ENCODE results near the gene PRKG2.

PRKG2 gene

DNA sequence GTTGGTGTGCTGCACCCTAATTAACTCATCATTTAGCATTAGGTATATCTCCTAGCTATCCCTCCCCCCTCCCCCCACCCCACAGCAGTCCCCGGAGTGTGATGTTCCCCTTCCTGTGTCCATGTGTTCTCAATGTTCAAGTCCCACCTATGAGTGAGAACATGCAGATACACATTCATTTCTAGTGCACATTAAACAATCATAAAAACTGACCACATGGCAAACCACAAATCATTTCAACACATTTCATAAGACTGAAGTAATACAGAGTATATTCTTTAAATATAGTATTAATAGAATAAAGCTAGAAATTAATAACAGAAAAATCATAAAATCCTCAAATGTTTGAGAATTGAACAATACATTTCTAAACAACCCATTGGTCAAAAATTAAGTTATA is 34.1 kb downstream of the PRKG2 start:
- no peaks in the 10 kb centered on the region for H3K36me3 ChIP-seq (ENCODE audit: insufficient read depth, low read length)
- H4K20me1 ChIP-seq (ENCODE audit: insufficient read depth, low read length, poor library complexity, severe bottlenecking): no peaks in the 10 kb centered on the region
- H3K4me3 ChIP-seq (ENCODE audit: low read length, poor library complexity, severe bottlenecking): no peak overlapping the region
- no peak overlapping the region for H3K4me2 ChIP-seq (ENCODE audit: low read depth, low read length, poor library complexity, severe bottlenecking)
- TF ChIP-seq, protein P1, sequence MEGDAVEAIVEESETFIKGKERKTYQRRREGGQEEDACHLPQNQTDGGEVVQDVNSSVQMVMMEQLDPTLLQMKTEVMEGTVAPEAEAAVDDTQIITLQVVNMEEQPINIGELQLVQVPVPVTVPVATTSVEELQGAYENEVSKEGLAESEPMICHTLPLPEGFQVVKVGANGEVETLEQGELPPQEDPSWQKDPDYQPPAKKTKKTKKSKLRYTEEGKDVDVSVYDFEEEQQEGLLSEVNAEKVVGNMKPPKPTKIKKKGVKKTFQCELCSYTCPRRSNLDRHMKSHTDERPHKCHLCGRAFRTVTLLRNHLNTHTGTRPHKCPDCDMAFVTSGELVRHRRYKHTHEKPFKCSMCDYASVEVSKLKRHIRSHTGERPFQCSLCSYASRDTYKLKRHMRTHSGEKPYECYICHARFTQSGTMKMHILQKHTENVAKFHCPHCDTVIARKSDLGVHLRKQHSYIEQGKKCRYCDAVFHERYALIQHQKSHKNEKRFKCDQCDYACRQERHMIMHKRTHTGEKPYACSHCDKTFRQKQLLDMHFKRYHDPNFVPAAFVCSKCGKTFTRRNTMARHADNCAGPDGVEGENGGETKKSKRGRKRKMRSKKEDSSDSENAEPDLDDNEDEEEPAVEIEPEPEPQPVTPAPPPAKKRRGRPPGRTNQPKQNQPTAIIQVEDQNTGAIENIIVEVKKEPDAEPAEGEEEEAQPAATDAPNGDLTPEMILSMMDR (conservative IDR thresholded peaks at IDR 0.05; ENCODE audit: low read length): no peak
- no peak for TF ChIP-seq EZH2phosphoT487 (IDR thresholded peaks at IDR 0.05; ENCODE audit: borderline replicate concordance)
- H3K9ac ChIP-seq (ENCODE audit: low read depth, low read length, poor library complexity, severe bottlenecking): no peak overlapping the region
- no peaks in the 10 kb centered on the region for H3K27me3 ChIP-seq (ENCODE audit: insufficient read depth, low read length, poor library complexity, severe bottlenecking)
- H3K4me1 ChIP-seq (ENCODE audit: insufficient read depth, low read length, poor library complexity, severe bottlenecking): no peaks in the 10 kb centered on the region
- no peaks in the 10 kb centered on the region for H3K9me3 ChIP-seq (ENCODE audit: insufficient read depth, low read depth, low read length)
- no peaks in the 10 kb centered on the region for H3K9me2 ChIP-seq (replicated peaks; ENCODE audit: low read depth, low read length)
- H3F3A ChIP-seq (ENCODE audit: low read depth): no peaks in the 10 kb centered on the region
- no peaks in the 10 kb centered on the region for H3K79me2 ChIP-seq (ENCODE audit: insufficient read depth, low read length)
- no peak overlapping the region for H2AFZ ChIP-seq (ENCODE audit: low read length)

DNA sequence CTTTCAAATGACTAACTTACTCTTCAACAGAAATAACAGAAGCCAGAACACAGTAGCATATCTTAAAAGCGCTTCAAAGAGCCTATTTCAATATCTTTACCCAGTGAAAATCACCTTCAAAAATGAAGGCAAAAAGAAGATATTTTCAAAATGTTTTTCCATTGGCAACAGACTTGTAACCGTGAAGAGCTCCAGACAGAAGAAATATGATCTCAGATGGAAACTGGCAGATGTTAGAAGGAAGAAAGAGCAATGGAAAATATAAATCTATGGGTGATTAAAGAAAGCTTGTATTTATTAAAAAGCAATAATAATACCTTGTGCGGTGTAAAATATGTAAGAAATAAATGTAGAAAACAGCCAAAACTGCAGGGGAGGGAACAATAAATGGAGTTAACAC is 35.7 kb downstream of the PRKG2 start:
- no peaks in the 10 kb centered on the region for H3K9me2 ChIP-seq (replicated peaks; ENCODE audit: low read depth, low read length)
- H3K79me2 ChIP-seq (ENCODE audit: insufficient read depth, low read length): no peaks in the 10 kb centered on the region
- no peak overlapping the region for H3K9ac ChIP-seq (ENCODE audit: low read depth, low read length, poor library complexity, severe bottlenecking)
- no peak overlapping the region for H3K4me3 ChIP-seq (ENCODE audit: low read length, poor library complexity, severe bottlenecking)
- no peak for TF ChIP-seq EZH2phosphoT487 (IDR thresholded peaks at IDR 0.05; ENCODE audit: borderline replicate concordance)
- TF ChIP-seq, protein P1 (conservative IDR thresholded peaks at IDR 0.05; ENCODE audit: low read length): no peak
- H3K9me3 ChIP-seq (ENCODE audit: insufficient read depth, low read depth, low read length): no peaks in the 10 kb centered on the region
- H3K27me3 ChIP-seq (ENCODE audit: insufficient read depth, low read length, poor library complexity, severe bottlenecking): no peaks in the 10 kb centered on the region
- H3F3A ChIP-seq (ENCODE audit: low read depth): no peaks in the 10 kb centered on the region
- no peaks in the 10 kb centered on the region for H3K4me1 ChIP-seq (ENCODE audit: insufficient read depth, low read length, poor library complexity, severe bottlenecking)
- H3K4me2 ChIP-seq (ENCODE audit: low read depth, low read length, poor library complexity, severe bottlenecking): no peak overlapping the region
- no peaks in the 10 kb centered on the region for H4K20me1 ChIP-seq (ENCODE audit: insufficient read depth, low read length, poor library complexity, severe bottlenecking)
- no peaks in the 10 kb centered on the region for H3K36me3 ChIP-seq (ENCODE audit: insufficient read depth, low read length)
- H2AFZ ChIP-seq (ENCODE audit: low read length): no peak overlapping the region

DNA sequence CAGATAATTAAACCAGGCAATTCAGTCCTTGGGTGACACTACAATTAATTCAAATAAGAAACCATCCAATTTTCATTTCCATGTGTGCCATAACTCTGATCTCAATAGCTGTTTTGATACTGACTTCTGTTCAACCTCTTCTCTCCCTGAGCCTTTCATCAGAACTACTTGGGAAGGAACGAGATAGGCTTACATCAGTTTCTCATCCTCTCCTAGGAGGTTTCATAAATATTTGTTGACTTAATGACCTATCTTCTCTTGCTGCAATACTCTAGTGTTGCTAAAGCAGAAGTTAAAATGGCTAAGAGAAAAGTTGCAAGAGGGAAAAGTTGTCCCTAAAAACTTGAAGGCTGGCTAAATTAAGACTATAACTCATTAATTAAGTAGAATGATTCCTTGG is 41.8 kb downstream of the PRKG2 start:
- H3K9me2 ChIP-seq (replicated peaks; ENCODE audit: low read depth, low read length): 0 out of 2 replicates have a peak, but pooled peaks cover 3% of the 10 kb centered on the region
- H3K36me3 ChIP-seq (ENCODE audit: insufficient read depth, low read length): no peaks in the 10 kb centered on the region
- no peaks in the 10 kb centered on the region for H3K4me1 ChIP-seq (ENCODE audit: insufficient read depth, low read length, poor library complexity, severe bottlenecking)
- TF ChIP-seq, protein P1 (conservative IDR thresholded peaks at IDR 0.05; ENCODE audit: low read length): no peak
- TF ChIP-seq EZH2phosphoT487 (IDR thresholded peaks at IDR 0.05; ENCODE audit: borderline replicate concordance): no peak
- no peaks in the 10 kb centered on the region for H3K9me3 ChIP-seq (ENCODE audit: insufficient read depth, low read depth, low read length)
- no peaks in the 10 kb centered on the region for H3K79me2 ChIP-seq (ENCODE audit: insufficient read depth, low read length)
- no peak overlapping the region for H3K9ac ChIP-seq (ENCODE audit: low read depth, low read length, poor library complexity, severe bottlenecking)
- H3K4me3 ChIP-seq (ENCODE audit: low read length, poor library complexity, severe bottlenecking): no peak overlapping the region
- no peak overlapping the region for H3K4me2 ChIP-seq (ENCODE audit: low read depth, low read length, poor library complexity, severe bottlenecking)
- no peaks in the 10 kb centered on the region for H4K20me1 ChIP-seq (ENCODE audit: insufficient read depth, low read length, poor library complexity, severe bottlenecking)
- no peaks in the 10 kb centered on the region for H3F3A ChIP-seq (ENCODE audit: low read depth)
- no peaks in the 10 kb centered on the region for H3K27me3 ChIP-seq (ENCODE audit: insufficient read depth, low read length, poor library complexity, severe bottlenecking)
- no peak overlapping the region for H2AFZ ChIP-seq (ENCODE audit: low read length)

Data from Loucy (cell line).